Brain microvascular endothelial cell (primary cell): ENCODE measurements around the gene OS9.

Experiments
- DNase-seq: peaks from one replicate; pipeline ENCODE4 v3.0.0-alpha.2; 2020
- H3K27ac ChIP-seq: fragments of 250-450 bp; sonication (Bioruptor Pico); 2 replicates; pipeline ENCODE4 v1.5.1; 2020; ENCODE audit warnings: mild to moderate bottlenecking, moderate library complexity
- H3K27me3 ChIP-seq: fragments of 250-450 bp; sonication (Bioruptor Pico); replicated peaks from 2 replicates; pipeline ENCODE4 v1.5.1; 2020; ENCODE audit warnings: mild to moderate bottlenecking
- H3K36me3 ChIP-seq: fragments of 250-450 bp; sonication (Bioruptor Pico); replicated peaks from 2 replicates; pipeline ENCODE4 v1.5.1; 2020; ENCODE audit warnings: mild to moderate bottlenecking
- H3K4me3 ChIP-seq: 2 replicates; pipeline ENCODE4 v1.5.1; 2011; ENCODE audit warnings: low read depth, mild to moderate bottlenecking, control low read depth, low read length, moderate library complexity
- CTCF ChIP-seq: IDR thresholded peaks from 2 replicates; pipeline ENCODE4 v1.5.1; 2011; ENCODE audit warnings: low read depth, mild to moderate bottlenecking, moderate library complexity, low read length, control low read depth, inconsistent platforms; ENCODE audit errors: missing control alignments
- in situ Hi-C: cut with HindIII; loops from 2 replicates; pipeline ENCODE4 v1.10.0; 2017; ENCODE audit warnings: low sequenced_read_pairs, low pct_ligation_motif_present

OS9 gene

GRCh38 chr12:57745485-57745881 is 51.6 kb downstream of the OS9 start:
- Histone ChIP-seq H3K27ac (peak overlapping the region; percentile 99), H3K27me3 (peaks cover 10% of the 10 kb centered on the region), H3K36me3 (peaks cover 30% of the 10 kb centered on the region), H3K4me3 (peak overlapping the region; percentile 84)
- in situ Hi-C loops, result no loop called here
- no peak for TF ChIP-seq CTCF
- no peak for DNase-seq

GRCh38 chr12:57746025-57746424 is 52.1 kb downstream of the OS9 start:
- DNase-seq, result no peak
- no peak overlapping the region for H3K27ac ChIP-seq
- H3K4me3 ChIP-seq, result peak overlapping the region; percentile 84
- H3K36me3 ChIP-seq, result peaks cover 31% of the 10 kb centered on the region
- TF ChIP-seq CTCF, result no peak
- in situ Hi-C loops, result no loop called here
- H3K27me3 ChIP-seq, result peaks cover 4% of the 10 kb centered on the region

GRCh38 chr12:57749061-57749460 is 55.1 kb downstream of the OS9 start:
- Histone ChIP-seq H3K27ac (no peak overlapping the region), H3K36me3 (peaks cover 31% of the 10 kb centered on the region), H3K27me3 (no peaks in the 10 kb centered on the region), H3K4me3 (no peak overlapping the region)
- in situ Hi-C loops, result no loop called here
- no peak for TF ChIP-seq CTCF
- no peak for DNase-seq

GRCh38 chr12:57750561-57751431 is 56.9 kb downstream of the OS9 start:
- no peak for DNase-seq
- no peak for TF ChIP-seq CTCF
- Histone ChIP-seq H3K27ac (peak overlapping the region; percentile 93), H3K27me3 (no peaks in the 10 kb centered on the region), H3K4me3 (peak overlapping the region; percentile 86), H3K36me3 (peaks cover 29% of the 10 kb centered on the region)
- in situ Hi-C loops, result no loop called here

GRCh38 chr12:57751432-57751787 is 57.5 kb downstream of the OS9 start:
- in situ Hi-C loops, result no loop called here
- H3K27me3 ChIP-seq, result no peaks in the 10 kb centered on the region
- TF ChIP-seq CTCF, result no peak
- peak overlapping the region; percentile 93 for H3K27ac ChIP-seq
- peak overlapping the region; percentile 86 for H3K4me3 ChIP-seq
- H3K36me3 ChIP-seq, result peaks cover 28% of the 10 kb centered on the region
- no peak for DNase-seq
